ENCODE results near the gene CELF2.

CELF2 gene

GRCh38 chr10:11131112-11131639 lies 113.5 kb downstream of the CELF2 start:
- no peak for DNase-seq (ENCODE audit: low spot score)

- DNase-seq (ENCODE audit: low spot score): no peak
Observed at GRCh38 chr10:11134411-11134810, 116.7 kb downstream of the CELF2 start.

- no peak for DNase-seq (ENCODE audit: low spot score)
Observed at GRCh38 chr10:11135709-11136108, 118.0 kb downstream of the CELF2 start.

- DNase-seq (ENCODE audit: low spot score): no peak
Observed at GRCh38 chr10:11138314-11139033, 120.8 kb downstream of the CELF2 start.

GRCh38 chr10:11140963-11141362 lies 123.3 kb downstream of the CELF2 start:
- DNase-seq (ENCODE audit: low spot score): no peak

- DNase-seq (ENCODE audit: low spot score): no peak
Observed at GRCh38 chr10:11141571-11142091, 124.0 kb downstream of the CELF2 start.

GRCh38 chr10:11142777-11143176 lies 125.1 kb downstream of the CELF2 start:
- DNase-seq (ENCODE audit: low spot score): no peak

GRCh38 chr10:11143242-11143641 lies 125.6 kb downstream of the CELF2 start:
- DNase-seq (ENCODE audit: low spot score): no peak

GRCh38 chr10:11144626-11145494 lies 127.2 kb downstream of the CELF2 start:
- DNase-seq (ENCODE audit: low spot score): no peak

GRCh38 chr10:11145495-11145855 lies 127.8 kb downstream of the CELF2 start:
- no peak for DNase-seq (ENCODE audit: low spot score)

- no peak for DNase-seq (ENCODE audit: low spot score)
Observed at GRCh38 chr10:11146402-11147171, 128.9 kb downstream of the CELF2 start.

GRCh38 chr10:11147722-11148121 lies 130.1 kb downstream of the CELF2 start:
- DNase-seq (ENCODE audit: low spot score): no peak

- no peak for DNase-seq (ENCODE audit: low spot score)
Observed at GRCh38 chr10:11148142-11149028, 130.7 kb downstream of the CELF2 start.

- no peak for DNase-seq (ENCODE audit: low spot score)
Observed at GRCh38 chr10:11149807-11150141, 132.1 kb downstream of the CELF2 start.

- no peak for DNase-seq (ENCODE audit: low spot score)
Observed at GRCh38 chr10:11150231-11150731, 132.6 kb downstream of the CELF2 start.

- DNase-seq (ENCODE audit: low spot score): no peak
Observed at GRCh38 chr10:11150879-11151415, 133.3 kb downstream of the CELF2 start.

GRCh38 chr10:11152801-11153200 lies 135.1 kb downstream of the CELF2 start:
- DNase-seq (ENCODE audit: low spot score): no peak

GRCh38 chr10:11153245-11153644 lies 135.6 kb downstream of the CELF2 start:
- no peak for DNase-seq (ENCODE audit: low spot score)

GRCh38 chr10:11153766-11154165 lies 136.1 kb downstream of the CELF2 start:
- DNase-seq (ENCODE audit: low spot score): no peak

GRCh38 chr10:11154333-11154732 lies 136.7 kb downstream of the CELF2 start:
- DNase-seq (ENCODE audit: low spot score): no peak
